NCI-H524 treated with DMSO at 0.1 percent for 48 hours (cell line): ENCODE data around the gene CFAP141.

Experiments
- DNase-seq: peaks from one replicate; lab custom pipeline; 2025; lab: John Stamatoyannopoulos, UW

The CFAP141 gene

GRCh38 chr1:154171880-154172279 lies 34.3 kb downstream of the CFAP141 start:
- DNase-seq, result no peak

- DNase-seq, result no peak
Measured at GRCh38 chr1:154171223-154171583, 34.9 kb downstream of the CFAP141 start.

DNA sequence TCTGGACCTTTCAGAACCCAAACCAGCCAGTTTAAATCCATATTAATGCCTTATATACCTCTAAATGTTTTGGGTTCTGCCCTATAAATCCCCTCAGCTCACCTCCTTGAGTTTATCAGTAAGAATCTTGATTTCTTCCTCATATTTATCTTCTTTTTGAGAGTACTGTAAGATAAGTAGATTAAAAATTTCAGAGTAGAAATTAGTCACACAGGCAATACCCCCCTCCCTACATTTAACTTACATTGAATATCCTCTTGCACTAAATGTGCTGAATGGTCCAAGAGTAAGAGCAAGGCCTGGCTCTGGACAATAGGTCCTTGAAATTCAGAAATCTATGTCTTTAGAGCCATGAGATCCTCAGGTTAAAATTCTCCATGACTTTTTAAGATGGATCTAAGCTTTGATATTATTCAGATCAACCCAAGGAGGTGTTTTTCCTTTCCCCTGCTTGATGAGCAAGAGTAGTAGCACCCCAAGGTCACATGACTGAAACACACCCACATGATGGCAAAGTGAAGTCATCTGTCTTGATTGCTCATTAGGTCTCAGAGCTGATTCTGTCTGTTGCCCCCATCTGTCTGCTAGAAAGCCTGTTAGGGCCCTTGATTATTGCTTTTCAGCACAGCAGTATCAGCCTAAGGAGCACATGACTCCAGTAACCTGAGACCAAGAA lies 35.4 kb downstream of the CFAP141 start:
- peak; percentile 19 for DNase-seq

DNA sequence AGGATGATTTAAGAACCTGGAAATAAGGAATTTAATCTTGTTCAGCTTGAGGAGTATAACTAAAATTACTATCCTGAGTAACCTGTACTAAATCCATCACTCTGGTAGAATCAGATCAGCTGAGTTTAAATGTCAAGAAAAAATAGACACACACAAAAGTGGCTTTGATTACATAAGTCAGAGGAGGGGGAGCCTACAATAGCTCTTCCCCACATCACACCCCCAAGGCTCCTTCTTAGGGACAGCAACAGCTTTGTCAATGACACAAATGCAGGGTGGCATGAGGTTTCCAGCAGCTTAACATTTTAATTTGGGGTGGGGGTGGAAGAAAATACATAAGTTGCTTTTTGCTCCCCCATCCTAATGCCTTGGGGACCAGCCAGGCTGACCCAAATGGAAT lies 38.7 kb downstream of the CFAP141 start:
- DNase-seq, result no peak

DNA sequence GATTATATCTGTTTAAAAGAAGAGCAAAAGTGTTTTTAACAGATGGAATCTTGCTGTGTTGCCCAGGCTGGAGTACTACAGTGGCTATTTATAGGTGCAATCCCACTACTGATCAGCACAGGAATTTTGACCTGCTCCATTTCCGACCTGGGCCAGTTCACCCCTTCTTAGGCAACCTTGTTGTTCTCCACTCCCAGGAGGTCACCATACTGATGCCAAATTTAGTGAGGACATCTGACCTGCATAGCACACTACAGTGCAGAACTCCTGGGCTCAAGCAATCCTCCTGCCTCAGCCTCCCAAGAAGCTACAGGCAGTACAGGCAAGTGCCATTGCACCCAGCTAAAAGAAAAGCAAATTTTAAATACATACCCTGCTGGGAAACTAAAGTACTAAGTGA lies 39.9 kb downstream of the CFAP141 start:
- DNase-seq, result no peak

DNA sequence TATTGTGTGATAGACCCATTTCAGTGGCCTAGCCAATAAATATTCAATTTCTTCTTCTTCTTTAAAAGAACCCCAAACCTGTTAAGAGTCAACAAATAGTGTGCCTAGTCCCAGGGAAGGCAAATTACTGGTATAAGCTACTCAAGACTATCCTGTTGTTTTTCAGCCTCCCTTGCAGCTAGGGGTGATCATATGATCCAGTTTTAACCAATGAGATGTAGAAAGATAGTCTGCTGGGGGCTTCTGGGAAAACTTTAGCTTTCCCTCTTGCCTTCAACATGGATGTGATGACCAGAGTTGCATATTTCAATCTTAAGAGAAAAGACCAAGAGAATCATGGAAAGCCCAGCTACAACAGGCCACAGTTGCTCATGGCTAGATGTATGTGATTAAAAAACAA lies 46.6 kb downstream of the CFAP141 start:
- no peak for DNase-seq

DNA sequence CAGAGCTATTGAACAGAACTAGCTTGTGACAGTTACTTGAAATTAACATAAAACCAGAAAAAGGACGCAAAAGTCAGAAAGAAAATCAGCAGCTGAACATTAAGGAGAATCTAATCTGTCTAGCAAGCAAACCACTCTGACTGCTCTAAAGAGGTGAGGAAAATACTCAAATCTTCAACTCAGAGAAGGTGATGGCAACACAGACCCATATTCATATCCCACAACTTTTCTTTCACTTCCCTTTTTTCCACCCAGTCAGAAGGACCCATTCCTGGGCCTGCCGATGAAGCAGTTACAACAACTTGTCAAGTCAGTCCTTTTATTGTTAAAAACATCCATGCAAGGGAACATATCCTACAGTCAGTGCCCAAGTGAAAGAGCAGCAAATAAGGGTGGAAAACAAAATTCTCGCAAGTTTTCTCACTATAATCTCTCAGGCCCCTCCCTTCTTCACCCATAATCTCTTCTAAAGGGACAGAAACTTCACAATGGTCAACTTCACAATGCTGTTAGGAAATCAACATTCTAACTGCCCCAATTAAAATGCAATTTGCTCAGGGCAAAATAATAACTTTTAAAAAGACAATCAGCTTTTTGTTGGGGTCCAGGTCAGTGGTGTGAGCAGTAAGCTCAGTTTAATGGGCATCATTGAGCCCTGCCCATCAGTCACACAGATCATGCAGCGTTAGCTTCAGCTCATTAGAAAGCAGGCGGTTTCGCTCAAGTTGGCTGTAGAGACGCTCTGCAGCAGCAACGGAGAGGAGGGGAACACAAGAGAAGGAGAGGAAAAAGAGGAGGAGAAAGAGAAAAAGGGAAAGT lies 47.6 kb downstream of the CFAP141 start:
- DNase-seq, result no peak

DNA sequence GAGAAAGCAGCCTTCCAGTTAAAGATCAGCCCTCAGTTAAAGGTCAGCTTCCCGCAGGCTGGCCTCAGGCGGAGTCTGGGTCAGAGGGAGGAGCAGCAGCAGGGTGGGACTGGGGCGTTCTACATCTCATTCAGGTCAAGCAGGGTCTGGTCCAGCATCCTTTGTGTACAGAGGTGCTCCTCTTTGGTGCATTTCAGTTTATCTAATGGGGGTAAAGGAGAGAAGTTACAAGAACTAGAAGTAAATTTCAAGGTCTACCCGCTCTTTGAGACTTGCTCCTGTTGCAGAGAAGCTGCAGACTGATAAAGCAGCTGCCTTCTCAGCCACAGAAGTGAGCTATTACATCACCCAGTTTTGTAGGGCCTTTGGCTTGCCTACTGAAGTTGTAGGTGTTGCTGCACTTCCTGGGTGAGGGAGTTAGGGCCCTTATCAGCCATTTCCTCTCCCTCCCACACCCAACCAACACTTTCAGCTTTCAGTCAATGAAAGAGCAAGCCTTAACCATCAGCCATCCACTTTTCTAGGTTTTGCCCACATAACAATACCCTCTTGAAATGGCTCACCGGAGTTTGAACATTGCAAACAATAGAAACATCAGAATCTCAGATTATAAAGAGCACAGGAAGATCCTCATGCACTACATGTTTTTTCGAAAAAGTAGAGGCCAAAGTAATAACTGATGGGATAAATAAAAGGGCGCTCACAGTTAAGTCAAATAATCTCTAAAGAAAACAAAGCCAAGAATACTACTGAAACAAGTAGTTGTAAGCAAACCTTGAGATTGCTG lies 48.4 kb downstream of the CFAP141 start:
- DNase-seq, result no peak

DNA sequence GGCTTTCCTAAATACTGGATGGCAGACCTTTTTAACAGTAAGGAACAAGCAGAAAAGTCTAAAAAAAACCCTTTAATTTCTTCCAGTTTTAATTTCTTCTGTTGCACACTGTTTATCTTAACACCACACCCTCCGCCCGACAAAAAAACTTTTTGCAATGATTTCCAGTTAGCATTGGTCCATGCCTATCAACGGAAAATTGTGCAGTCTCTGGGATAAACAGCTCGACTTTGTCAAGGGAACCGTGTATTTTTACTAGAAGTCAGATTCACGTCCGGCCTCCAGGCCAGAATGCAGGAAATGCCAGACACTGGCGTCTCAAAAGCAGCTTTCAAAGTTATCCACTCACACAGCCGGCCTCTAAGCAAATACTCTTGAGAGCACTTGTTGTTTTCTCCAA lies 50.9 kb downstream of the CFAP141 start:
- no peak for DNase-seq

DNA sequence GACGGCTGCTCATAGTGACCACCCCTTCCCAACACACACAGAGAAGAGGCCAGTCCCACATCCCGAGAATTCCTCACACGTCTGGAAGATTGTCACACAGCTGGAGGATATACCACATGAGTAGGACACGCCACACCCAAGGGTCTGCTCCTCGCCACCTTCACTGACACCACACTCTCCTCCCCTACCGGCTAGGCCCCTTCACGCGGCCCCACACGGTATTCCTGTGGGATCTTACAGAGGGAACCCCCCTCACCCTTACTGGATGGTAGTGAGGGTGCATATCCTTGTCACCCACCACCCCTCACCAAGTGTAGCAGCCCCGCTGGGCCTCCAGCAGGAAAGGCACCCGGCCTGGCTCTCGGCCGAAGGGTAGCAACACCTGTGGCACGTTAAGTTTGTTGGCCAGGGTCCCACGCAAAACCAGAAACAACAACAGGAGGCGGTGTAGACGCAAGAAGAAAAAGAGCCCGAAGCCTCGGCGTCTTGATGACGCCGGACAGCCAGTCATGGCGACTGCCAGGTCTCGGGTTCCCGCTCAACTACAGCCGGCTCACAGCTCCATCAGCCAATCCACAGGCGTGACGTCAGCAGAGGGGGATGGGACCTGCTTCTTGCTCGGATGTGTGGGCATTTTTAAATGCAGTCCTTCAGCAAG lies 51.5 kb downstream of the CFAP141 start, which contains the start of gene NUP210L:
NUP210L (minus strand) TSS at position 540 of the 658 bp plus-strand sequence.
- DNase-seq, result no peak

- DNase-seq, result no peak
Measured at GRCh38 chr1:154154053-154154452, 52.1 kb downstream of the CFAP141 start.

DNA sequence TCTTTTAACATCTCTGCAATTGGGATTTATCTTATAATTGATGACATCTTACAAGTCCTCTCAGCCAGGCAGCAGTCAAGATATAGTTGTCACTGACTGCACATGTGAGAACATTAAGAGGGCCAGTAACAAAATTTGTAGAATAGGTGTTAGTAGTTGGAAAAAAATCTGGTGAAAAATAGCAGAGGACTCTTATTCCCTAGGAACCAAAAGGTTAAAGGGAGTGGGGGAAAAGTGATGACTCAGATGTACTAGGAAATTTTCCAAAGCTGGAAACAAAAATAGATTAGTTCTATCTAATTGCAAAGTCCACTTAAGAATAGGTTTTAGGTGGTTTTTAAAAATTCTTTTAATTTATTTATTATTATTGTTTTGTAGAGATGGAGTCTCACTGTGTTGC lies 54.8 kb downstream of the CFAP141 start:
- no peak for DNase-seq
